Loucy (cell line): Measurements from ENCODE around the gene CCR1.

Experiments
- CTCF ChIP-seq: fragments of 200-600 bp; sonication (generic); conservative IDR thresholded peaks from 2 replicates; pipeline ENCODE4 v1.5.1; 2014; ENCODE audit warnings: mild to moderate bottlenecking, antibody characterized with exemption, low read length
- EZH2phosphoT487 ChIP-seq: fragments of 200-600 bp; IDR thresholded peaks from 2 replicates; pipeline ENCODE4 v1.6.1; 2018; ENCODE audit warnings: antibody characterized with exemption, mild to moderate bottlenecking, moderate library complexity, borderline replicate concordance

- TF ChIP-seq CTCF (no peak), EZH2phosphoT487 (no peak)
Measured at GRCh38 chr3:46212101-46212500, 4.0 kb upstream of the CCR1 start.
